Stimulated activated effector memory CD8-positive, alpha-beta T cell treated with anti-CD3 and anti-CD28 coated beads, Interleukin-12 subunit alpha, Interleukin-12 subunit beta, amount 100 ng/mL, for 72 hours (primary cell): ENCODE results near the gene NKX6-1.

ENCODE experiments used
- ATAC-seq: fragments of 150-1000 bp; cut with Tn5 transposase; 2 replicates; pipeline ENCODE4 v1.10.0; 2021
- DNase-seq, 2 donors: peaks; one replicate each; pipeline ENCODE4 v3.0.0; 2021 to 2022; ENCODE audit warnings: low spot score in 2 of 2
- H3K27ac Mint-ChIP-seq: one replicate; pipeline ENCODE4 v1.8.0; 2022; ENCODE audit warnings: mild to moderate bottlenecking, mixed read lengths
- H3K36me3 Mint-ChIP-seq: one replicate; pipeline ENCODE4 v1.8.0; 2022; ENCODE audit warnings: mild to moderate bottlenecking, mixed read lengths
- H3K4me1 Mint-ChIP-seq: one replicate; pipeline ENCODE4 v1.8.0; 2022; ENCODE audit warnings: mixed read lengths
- H3K4me3 Mint-ChIP-seq: one replicate; pipeline ENCODE4 v1.8.0; 2022; ENCODE audit warnings: mild to moderate bottlenecking, mixed read lengths
- H3K9me3 Mint-ChIP-seq: one replicate; pipeline ENCODE4 v1.8.0; 2022; ENCODE audit warnings: mixed read lengths

Gene NKX6-1

DNA sequence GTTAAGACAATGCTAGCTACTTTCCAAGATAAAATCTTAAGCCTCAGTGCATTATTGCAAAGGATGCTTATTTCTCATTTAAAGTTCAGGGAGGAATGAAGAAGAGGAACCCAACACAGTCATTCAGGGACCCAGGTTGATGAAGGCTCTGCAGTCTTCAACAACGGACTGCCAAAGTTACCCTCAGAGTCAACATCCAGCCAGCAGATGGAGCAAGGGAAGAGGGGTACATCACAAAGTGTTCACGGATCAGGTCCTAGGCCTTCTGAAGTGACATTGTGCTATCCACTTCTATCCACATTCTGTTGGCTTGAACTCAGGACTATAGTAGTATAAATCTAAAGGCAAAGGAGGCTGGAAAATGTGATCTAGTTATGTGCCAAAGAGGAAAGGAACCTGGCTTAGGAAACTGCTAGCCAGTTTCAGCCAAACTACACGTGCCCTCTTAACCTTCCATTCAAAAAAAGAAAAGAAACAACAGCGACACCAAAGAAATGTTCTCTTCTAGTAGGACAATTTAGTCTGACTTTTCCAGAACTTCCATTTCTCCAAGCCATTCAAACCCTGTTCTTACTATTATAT lies 28.8 kb downstream of the NKX6-1 start:
- no peak overlapping the region for H3K4me3 Mint-ChIP-seq
- DNase-seq, result no peak
- no peaks in the 10 kb centered on the region for H3K4me1 Mint-ChIP-seq
- ATAC-seq, result no peak
- H3K27ac Mint-ChIP-seq, result no peak overlapping the region
- H3K36me3 Mint-ChIP-seq, result no peaks in the 10 kb centered on the region
- H3K9me3 Mint-ChIP-seq, result no peaks in the 10 kb centered on the region

- H3K4me1 Mint-ChIP-seq, result no peaks in the 10 kb centered on the region
- no peak overlapping the region for H3K27ac Mint-ChIP-seq
- DNase-seq (no peak), ATAC-seq (no peak)
- H3K36me3 Mint-ChIP-seq, result no peaks in the 10 kb centered on the region
- no peaks in the 10 kb centered on the region for H3K9me3 Mint-ChIP-seq
- H3K4me3 Mint-ChIP-seq, result no peak overlapping the region
Observed at GRCh38 chr4:84467601-84468000, 31.5 kb downstream of the NKX6-1 start.

DNA sequence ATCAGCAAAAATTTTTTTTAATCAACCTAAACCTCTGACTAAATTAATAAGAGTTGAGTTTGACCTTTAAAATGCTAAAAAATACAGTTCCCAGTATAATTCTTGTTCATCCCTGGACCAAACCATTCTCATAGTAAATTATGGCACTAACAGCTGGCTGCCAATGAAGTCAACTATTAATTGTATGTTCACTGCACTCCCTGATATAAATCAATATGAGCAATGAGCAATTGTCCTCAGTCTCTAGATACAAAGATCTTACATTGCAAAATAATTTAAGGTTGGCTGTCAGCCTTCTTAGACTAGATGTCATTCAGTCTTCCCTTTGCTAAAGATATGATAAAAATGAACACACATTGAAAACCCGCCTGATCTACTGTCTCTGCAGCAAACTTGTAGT lies 39.3 kb downstream of the NKX6-1 start:
- ATAC-seq, result no peak
- peaks cover 2% of the 10 kb centered on the region for H3K9me3 Mint-ChIP-seq
- no peak overlapping the region for H3K27ac Mint-ChIP-seq

GRCh38 chr4:84456157-84456556 lies 42.9 kb downstream of the NKX6-1 start:
- ATAC-seq (no peak), DNase-seq (no peak)
- peaks cover under 1% of the 10 kb centered on the region for H3K9me3 Mint-ChIP-seq
- no peak overlapping the region for H3K27ac Mint-ChIP-seq
- no peak overlapping the region for H3K4me3 Mint-ChIP-seq
- no peaks in the 10 kb centered on the region for H3K36me3 Mint-ChIP-seq
- no peaks in the 10 kb centered on the region for H3K4me1 Mint-ChIP-seq

More for the DNA sequence above, 39.3 kb downstream of the NKX6-1 start:
- Mint-ChIP-seq H3K4me1 (no peaks in the 10 kb centered on the region), H3K36me3 (no peaks in the 10 kb centered on the region), H3K4me3 (no peak overlapping the region)
- DNase-seq, result no peak

- no peaks in the 10 kb centered on the region for H3K9me3 Mint-ChIP-seq
- no peaks in the 10 kb centered on the region for H3K4me1 Mint-ChIP-seq
- ATAC-seq, result no peak
- no peak overlapping the region for H3K4me3 Mint-ChIP-seq
- no peak overlapping the region for H3K27ac Mint-ChIP-seq
- H3K36me3 Mint-ChIP-seq, result no peaks in the 10 kb centered on the region
- no peak for DNase-seq
Observed at GRCh38 chr4:84455697-84456096, 43.4 kb downstream of the NKX6-1 start.

- H3K27ac Mint-ChIP-seq, result no peak overlapping the region
- ATAC-seq, result no peak
- H3K36me3 Mint-ChIP-seq, result no peaks in the 10 kb centered on the region
- H3K9me3 Mint-ChIP-seq, result no peaks in the 10 kb centered on the region
- H3K4me3 Mint-ChIP-seq, result no peak overlapping the region
- no peaks in the 10 kb centered on the region for H3K4me1 Mint-ChIP-seq
- DNase-seq, result no peak
Observed at GRCh38 chr4:84451546-84451945, 47.5 kb downstream of the NKX6-1 start.

GRCh38 chr4:84443523-84443922 lies 55.6 kb downstream of the NKX6-1 start:
- DNase-seq, result no peak
- no peak for ATAC-seq
- Mint-ChIP-seq H3K27ac (no peak overlapping the region), H3K36me3 (no peaks in the 10 kb centered on the region), H3K4me1 (no peaks in the 10 kb centered on the region), H3K9me3 (no peaks in the 10 kb centered on the region), H3K4me3 (no peak overlapping the region)

GRCh38 chr4:84442778-84443177 lies 56.3 kb downstream of the NKX6-1 start:
- DNase-seq (no peak), ATAC-seq (no peak)
- Mint-ChIP-seq H3K4me3 (no peak overlapping the region), H3K36me3 (no peaks in the 10 kb centered on the region), H3K4me1 (no peaks in the 10 kb centered on the region), H3K27ac (no peak overlapping the region), H3K9me3 (no peaks in the 10 kb centered on the region)
